ENCODE data around the gene PCMTD2.
"Not testable (repeated sequence)": the region's sequence is repeated elsewhere in the genome, so short reads cannot be mapped to it uniquely, and the experiment has no call there.

DNA sequence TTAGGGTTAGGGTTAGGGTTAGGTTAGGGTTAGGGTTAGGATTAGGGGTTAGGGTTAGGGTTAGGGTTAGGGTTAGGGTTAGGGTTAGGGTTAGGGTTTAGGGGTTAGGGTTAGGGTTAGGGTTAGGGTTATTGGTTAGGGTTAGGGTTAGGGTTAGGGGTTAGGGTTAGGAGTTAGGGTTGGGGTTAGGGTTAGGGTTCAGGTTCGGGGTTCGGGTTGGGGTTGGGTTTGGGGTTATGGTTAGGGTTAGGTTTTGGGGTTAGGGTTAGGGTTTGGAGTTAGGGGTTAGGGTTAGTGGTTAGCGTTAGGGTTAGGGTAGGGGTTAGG lies 31.7 kb downstream of the PCMTD2 start:
- TF ChIP-seq, protein P1, sequence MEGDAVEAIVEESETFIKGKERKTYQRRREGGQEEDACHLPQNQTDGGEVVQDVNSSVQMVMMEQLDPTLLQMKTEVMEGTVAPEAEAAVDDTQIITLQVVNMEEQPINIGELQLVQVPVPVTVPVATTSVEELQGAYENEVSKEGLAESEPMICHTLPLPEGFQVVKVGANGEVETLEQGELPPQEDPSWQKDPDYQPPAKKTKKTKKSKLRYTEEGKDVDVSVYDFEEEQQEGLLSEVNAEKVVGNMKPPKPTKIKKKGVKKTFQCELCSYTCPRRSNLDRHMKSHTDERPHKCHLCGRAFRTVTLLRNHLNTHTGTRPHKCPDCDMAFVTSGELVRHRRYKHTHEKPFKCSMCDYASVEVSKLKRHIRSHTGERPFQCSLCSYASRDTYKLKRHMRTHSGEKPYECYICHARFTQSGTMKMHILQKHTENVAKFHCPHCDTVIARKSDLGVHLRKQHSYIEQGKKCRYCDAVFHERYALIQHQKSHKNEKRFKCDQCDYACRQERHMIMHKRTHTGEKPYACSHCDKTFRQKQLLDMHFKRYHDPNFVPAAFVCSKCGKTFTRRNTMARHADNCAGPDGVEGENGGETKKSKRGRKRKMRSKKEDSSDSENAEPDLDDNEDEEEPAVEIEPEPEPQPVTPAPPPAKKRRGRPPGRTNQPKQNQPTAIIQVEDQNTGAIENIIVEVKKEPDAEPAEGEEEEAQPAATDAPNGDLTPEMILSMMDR (IDR thresholded peaks at IDR 0.05; ENCODE audit: low read depth, low read length) = not testable (repeated sequence)
- not testable (repeated sequence) for TF ChIP-seq MYC (IDR thresholded peaks at IDR 0.05; ENCODE audit: low read depth, low read length); POLR2A (IDR thresholded peaks at IDR 0.05; ENCODE audit: extremely low read depth, insufficient read length)
